GM12874 (cell line): ENCODE data around the gene CHRNA9.
A peak's percentile ranks its signal among the peaks of the same experiment; 100 is the strongest.

Experiments
- CTCF ChIP-seq: IDR thresholded peaks from 2 replicates; pipeline ENCODE4 v1.5.1; 2011; ENCODE audit warnings: low read depth, mild to moderate bottlenecking, control low read depth, low read length, moderate library complexity; ENCODE audit not compliant: insufficient read depth

CHRNA9 gene

GRCh38 chr4:40316333-40316781, 18.8 kb upstream of the CHRNA9 start:
- TF ChIP-seq CTCF, result no peak

- TF ChIP-seq CTCF, result peak; percentile 74
Measured at GRCh38 chr4:40316782-40317635, 18.1 kb upstream of the CHRNA9 start.

GRCh38 chr4:40317916-40318658, 17.0 kb upstream of the CHRNA9 start:
- no peak for TF ChIP-seq CTCF

GRCh38 chr4:40321574-40322275, 13.4 kb upstream of the CHRNA9 start:
- TF ChIP-seq CTCF, result no peak

- TF ChIP-seq CTCF, result no peak
Measured at GRCh38 chr4:40322811-40323210, 12.3 kb upstream of the CHRNA9 start.

GRCh38 chr4:40323866-40324265, 11.3 kb upstream of the CHRNA9 start:
- no peak for TF ChIP-seq CTCF
